HG02840 (cell line): Measurements from ENCODE around the gene PARD3.

Source experiments
- ATAC-seq: cut with Tn5 transposase; IDR thresholded peaks from one replicate; pipeline ENCODE4 v1.9.1; 2021; ENCODE audit warnings: mild to moderate bottlenecking, moderate library complexity, moderate number of reproducible peaks; ENCODE audit not compliant: unreplicated experiment, low FRiP score

Gene PARD3

DNA sequence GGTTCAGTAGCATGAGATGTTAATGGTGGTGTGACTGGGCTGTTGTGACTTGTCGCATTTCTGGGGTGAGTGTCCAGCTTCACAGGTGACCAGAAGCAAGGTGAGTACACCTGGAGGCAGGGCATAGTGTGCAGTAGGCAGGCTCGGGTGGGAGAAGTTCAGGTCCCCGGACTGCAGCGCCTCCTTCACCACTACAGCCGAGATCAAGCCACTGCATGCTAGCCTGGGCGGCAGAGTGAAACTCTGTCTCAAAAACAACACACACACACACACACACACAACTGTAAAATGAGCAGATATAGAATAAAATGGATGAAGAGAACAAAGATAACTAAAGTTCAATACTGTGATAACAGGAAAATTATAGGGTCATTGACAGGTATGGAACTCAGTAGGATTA is 11.1 kb upstream of the PARD3 start:
- no peak for ATAC-seq

DNA sequence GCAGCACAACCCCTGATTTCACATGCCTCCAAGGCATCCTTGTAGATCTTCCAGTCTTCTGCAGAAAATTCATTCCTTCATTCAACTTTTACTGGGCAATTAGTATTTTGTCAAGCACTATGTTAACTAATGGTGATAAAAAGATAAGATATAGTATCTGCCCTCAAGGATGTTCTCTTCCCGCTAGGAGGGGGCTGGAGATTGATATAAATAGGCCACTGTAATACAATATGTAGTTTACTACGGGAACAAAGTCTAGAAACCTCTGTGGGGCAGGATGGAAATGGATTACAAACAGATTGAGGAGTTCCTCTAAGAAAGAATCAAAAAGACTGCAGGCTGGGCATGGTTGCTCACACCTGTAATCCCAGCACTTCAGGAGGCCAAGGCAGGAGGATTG is 10.3 kb upstream of the PARD3 start:
- no peak for ATAC-seq

DNA sequence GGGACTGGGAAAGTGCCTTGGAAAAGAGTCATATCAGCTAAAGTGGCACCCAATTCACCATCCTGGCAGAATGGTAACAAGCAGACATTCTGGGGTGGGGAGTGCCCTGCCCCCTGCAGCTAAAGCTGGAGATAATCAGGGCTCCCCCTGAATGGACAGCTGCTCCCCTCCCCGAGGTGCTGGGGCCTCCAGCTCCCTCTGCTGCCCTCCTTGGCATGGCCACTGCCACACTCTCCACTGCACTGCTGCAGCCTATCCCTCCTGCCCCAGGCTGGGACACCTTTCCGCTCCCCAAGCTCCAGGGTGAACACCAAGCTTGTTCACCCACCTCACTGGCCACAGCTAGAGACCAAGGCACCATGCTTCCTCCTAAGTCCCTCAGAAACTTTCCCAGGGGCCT is 9.8 kb upstream of the PARD3 start:
- no peak for ATAC-seq

DNA sequence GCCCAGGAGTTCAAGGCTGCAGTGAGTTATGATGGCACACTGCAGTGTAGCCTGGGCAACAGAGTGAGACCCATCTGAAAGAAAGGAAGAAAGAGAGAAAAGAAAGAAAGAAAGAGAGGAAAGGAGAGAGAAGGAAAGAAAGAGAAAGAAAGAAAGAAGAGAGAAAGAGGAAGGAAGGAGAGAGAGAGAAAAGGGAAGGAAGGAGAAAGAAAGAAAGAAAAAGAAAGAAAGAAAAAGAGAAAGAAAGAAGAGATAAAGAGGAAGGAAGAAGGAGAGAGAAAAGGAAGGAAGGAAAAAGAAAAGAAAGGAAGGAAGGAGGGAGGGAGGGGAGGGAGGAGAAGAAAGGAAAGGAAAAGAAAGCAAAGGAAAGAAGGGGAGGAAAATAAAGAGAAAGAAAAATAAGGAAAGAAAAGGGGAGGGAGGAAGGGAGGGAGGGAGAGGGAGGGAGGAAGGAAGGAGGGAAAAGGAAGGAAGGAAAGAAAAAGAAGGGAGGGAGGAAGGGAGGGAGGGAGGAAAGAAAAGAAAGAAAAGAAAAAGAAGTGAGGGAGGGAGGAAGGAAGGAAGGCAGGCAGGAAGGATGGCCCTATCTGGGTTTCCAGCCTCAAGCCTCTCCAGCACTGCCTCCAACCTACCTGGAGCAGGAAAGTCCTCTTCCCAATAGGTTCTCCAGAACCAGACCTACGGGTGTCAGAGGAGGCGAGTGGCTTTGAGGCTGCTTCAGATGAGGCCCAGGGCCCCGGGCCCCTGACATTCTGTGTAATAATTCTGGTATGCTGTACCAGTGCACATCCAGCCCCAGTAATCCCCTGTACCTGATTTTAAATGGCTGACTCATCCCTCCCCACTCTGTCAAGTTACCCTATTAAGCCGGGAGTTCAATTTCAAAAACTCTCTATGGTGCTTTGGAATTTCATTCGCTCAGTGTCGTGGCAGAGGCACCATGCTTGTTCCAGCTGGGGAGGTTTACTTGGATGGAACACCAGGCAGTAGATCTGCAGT is 6.8 kb upstream of the PARD3 start:
- no peak for ATAC-seq

DNA sequence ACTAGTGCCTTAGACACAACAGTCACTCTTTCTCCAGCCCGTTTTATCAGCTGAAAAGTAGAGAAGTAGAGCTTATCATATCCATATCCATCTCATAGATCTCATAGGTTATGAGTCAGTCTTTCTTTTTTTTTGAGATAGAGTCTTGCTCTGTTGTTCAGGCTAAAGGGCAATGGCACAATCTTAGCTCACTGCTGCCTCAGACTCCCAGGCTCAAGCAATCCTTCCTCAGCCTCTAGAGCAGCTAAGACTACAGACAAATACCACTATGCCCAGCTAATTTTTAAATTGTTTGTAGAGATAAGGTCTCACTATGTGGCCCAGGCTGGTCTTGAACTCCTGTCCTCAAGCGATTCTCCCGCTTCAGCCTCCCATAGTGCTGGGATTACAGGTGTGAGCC is 2.5 kb upstream of the PARD3 start:
- ATAC-seq, result no peak

DNA sequence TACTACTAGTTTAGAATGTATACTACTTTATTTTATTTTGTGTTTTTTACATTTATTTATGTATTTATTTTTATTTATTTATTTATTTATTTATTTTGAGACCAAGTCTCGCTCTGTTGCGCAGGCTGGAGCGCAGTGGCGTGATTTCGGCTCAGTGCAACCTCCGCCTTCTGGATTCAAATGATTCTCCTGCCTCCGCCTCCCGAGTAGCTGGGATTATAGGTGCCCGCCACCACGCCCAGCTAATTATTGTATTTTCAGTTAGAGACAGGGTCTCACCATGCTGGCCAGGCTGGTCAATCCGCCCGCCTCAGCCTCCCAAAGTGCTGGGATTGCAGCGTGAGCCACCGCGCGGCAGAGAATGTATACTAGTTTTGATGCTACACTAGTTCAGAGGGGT is 2.0 kb upstream of the PARD3 start:
- no peak for ATAC-seq

DNA sequence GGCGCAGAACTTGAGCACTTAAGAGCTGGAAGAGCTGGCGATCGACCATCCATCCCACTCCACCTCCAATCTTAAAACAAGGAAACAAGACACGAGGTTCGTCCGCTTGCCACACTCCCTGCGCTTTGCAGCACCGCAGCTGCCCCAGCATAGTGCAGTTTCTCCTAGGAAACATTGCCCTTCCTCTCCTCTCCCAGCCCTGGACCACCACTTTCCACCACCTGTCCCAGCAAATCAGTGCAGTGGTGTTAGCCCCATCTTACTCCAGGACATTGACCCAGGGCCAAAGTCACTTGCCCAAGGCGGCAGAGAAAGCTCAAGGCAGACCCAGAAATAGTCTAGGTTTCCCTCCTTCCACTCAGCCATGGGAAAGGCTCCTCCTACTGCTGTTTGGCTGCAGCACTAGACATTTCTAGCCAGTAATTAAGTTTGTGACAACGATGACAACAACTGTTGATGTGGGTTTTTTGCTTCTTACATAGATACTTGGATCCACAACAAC is 1.5 kb upstream of the PARD3 start:
- no peak for ATAC-seq

DNA sequence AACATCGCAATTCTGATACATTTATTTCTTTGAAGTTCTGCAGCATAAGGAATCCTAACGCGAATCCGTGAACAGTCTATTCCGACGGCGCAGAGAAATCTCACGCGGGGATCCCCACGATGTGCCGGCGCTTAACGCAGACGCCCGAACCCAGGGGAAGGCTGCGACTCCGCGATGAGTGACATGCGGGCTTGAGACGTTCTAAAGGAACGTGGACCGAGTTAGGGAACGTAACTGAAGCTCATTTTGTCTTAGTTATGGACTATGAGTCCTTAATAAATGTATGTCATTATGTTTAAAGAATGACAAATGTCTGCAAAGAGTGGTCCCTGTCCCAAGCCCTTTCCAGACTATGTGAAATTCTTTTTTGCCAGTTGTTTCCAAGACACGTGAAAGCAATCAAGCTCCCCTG is 995 bp upstream of the PARD3 start:
- ATAC-seq, result no peak

DNA sequence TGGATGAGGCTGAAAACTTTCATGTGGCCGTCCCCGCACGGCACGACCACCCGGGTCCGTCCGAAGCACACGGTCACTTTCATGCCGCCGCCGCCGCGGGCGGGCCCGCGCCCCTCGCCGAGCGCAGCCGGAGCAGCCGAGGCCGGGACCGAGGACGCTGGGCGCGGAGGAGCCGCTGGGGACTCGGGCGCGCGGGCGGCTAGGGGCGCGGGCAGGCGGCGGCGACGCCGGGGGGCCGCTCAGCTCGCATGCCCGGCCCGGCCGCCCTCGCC is 247 bp downstream of the PARD3 start:
- ATAC-seq, result no peak

DNA sequence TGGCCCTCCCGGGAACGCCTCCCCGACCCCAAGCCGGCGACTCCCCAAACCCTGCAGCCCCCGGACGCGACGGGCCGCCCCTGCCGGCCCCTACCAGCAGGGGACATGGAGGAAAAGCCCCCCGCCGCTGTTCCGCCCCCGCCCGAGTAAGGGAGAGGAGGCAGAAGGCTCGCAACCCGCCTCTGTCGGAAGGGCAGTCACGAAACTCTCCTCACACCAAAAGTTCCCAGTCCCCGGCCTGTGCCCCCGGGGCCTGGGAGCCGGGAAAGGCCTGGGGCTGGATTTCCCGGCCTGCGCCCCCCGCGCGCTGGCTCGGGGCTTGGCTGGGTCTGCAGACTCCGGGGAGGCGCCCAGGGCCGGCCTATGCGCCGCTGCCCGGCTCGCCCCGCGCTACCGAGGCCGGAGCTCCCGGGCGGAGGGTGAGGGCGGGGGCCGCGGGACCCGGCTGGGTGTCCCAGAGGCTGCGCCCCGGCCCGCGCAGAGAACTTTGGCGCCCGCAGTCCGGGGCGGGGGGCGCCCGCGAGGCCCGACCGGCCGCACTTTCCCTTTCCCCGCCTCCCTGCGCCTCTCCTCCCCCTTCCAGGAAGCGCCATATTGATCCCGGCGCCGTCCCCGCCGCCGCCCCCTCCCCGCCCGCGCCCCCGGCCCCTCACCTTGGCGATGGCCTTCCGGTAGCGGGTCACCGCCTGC is 728 bp downstream of the PARD3 start:
- ATAC-seq, result no peak

DNA sequence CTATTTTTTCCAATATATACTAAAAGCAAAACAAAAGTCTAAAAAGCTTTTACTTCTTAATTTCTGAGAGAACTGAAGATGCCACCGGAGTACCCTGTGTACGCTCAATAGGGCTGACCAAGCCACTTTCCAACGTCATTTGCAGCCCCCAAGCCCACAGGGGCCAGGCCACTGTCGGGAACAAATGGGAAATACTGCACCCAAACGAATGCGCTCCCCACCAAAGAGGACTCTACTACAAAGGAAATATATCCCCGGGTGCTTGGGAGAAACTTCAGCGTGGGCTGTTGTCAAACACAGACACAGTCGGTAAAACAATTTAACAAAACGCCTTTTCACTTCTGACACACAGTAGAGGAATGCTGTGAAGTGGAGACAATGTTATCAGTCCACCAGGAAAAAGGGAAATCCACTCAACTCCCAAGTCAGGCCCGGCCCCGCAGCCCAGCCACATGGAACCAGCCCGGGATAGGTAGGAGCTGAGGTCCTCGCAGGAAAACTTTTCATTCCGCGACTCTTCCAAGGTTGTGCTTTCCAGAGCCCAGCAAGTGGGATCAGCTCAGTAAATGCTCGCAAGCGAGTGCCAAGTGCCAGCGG is 1.4 kb downstream of the PARD3 start:
- no peak for ATAC-seq

DNA sequence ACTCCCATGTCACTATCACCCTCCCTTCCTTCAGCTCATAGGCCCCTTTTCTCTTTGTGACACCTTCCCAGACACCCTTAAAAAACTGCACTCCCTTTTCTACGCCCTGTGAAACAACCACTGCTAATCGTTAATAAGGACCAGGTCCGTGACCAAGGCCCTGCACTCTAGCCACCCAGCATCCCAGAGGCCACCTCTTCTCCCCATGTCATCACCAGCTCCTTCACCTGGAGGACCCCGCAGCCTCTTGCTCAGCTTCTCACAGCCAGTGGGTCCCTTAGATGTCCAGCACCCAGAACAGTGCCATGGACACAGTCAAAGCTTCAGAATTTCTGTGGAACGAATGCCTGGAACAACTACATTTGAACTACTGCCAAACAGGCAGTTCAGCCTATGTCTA is 2.3 kb downstream of the PARD3 start:
- no peak for ATAC-seq

DNA sequence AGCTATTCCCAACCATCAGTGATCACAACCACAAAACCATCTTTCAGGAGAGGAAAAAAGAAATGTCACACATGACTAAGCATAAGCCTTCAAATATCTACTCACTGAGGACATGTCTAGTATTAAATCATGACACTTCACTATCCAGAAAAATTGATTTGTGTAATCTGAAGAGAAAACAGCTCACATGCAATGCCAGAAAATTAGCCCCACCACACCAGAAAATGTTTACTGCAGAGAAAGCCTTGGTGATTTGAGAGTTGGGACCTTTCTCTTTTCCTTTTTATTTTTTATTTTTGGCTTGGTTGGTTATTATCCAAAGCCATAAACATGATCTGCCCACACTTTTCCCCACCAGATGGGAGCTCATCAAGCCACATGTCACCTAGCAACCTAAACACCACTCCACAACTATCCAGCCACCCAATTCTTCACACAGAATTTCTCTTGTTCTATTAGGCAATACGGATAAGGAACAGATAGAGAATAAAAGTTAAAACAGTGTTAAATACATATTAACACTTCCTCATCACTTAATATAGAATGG is 3.1 kb downstream of the PARD3 start:
- no peak for ATAC-seq

DNA sequence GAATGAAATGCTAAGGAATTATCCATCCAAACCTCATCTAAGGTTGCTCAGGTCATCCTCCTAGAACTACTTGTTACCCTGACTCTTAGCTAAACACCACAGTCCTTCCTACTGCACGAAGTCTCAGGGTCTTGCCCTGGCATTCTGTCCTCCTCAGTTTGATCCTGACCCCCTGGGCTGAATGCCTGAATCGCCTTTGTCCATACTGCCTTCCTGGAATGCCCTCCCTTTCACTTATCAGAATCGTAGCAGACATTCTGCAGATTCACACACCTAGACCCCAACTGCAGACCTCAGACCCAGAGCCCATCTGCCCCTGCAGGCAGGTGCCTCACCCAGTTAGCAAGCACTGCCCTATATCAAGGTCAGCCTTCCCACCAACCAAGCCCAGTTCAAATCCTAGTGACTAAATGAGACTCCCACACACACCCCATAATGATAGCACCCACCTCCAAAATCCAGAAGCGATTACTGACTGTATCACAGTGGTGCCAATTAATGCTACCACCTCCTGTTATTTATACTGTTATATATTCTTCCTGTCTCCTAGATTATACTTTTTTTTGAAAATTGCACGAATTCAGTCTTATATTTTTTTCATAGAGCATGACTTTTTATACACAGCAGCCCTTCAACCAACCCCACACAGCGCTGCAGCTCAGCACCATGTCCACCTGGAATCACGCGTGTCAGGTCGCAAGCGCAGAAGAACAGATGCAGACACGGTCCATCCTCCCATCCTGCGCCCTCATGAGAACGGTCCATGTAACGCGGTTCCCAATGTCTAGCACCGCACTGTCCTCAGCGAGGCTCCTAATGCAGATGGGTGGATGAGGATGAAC is 3.7 kb downstream of the PARD3 start:
- no peak for ATAC-seq

DNA sequence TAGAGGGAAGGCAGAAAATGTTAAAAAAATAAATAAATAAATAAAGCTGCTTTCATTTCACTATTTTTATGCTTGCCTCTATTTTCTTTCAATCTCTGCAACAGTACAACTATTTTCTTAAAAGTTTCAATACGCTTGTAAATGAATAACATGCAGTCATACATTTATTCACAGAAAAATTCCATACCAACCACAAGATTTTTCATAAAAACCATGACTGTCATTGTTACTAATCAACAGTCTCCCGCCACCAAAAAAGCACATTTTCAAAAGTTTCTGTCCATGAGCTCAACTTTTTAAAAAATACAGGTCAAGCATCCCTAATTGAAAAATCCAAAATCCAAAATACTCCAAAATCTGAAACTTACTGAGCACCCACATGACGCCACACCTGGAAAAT is 5.3 kb downstream of the PARD3 start:
- no peak for ATAC-seq

DNA sequence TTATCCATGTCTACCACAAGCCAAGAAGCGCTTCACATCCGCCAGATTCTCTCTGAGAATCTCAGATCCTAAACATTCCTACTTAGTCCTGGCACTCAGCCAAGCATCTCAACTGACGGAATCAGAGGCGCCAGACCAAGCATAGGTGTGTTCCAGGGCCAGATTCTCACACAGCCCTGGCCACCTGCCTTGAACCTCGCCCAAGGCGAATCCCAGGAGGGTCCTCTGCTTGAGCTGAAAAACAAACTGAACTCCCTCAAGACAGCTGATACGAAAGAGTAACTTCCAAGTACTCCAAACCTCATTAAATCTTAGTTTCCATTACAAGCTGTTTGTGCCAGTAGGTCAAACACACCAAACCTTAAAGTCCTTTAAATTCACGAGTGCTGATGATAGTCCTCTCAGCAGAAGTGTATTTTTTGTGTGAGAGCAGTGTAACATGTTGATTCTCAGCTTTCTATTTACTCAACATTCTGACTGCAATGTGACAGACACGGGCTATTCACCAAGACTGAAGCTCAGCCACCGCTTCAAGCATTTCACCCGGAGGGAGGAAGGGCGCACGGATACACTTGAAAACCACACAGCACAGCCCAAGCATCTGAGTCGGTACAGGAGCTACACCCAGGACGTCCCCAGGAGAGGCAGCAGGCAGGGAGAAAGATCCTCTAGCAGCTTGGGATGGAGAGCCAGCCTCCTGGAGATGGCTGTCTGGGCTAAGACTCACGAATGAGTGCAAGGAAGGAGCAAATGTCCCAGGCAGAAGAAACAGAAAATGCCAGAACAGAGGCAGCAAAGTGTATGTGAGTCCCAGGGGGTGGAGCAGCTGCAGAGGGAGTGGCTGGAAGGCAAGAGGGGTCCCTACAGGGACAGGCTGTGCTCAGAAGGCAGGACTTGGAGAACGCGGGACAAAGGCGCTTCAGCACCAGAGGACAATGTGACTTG is 6.0 kb downstream of the PARD3 start:
- ATAC-seq, result no peak

DNA sequence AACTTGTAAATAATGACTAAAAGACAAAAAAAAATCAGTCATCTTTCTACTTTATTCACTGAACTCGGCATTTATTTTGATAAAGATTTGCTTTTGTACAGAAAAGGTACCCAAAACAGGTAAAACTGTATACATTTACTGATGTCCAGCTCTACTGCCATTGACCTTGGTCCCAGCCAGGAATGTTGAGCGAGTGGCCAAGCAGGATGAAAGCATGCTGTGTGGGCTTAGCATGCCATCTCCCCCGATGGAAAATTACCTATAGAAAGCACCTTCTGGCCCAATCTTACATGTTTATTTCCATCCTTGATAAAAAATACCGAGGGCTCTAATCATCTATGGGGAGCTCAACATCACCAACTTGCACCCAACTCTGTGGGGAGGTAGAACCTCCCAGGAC is 6.8 kb downstream of the PARD3 start:
- no peak for ATAC-seq

DNA sequence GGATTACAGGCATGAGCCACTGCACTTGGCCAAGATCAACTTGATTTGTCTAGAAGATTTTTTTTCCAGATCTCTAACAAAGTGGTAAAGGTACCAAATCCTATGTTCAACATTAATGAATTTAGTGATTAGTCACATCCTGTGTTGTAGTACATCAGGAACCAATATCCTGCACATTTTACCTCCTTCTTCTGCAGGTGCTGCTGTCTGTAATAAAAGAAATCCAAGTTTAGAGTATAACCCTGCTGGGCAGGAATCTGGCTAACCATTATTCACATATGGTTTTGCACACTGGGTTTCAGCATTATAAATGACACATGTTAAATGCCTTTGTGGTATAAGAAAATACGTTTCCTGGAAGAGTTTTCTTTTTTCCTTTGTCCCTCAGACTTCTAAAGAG is 10.8 kb downstream of the PARD3 start:
- ATAC-seq, result no peak

DNA sequence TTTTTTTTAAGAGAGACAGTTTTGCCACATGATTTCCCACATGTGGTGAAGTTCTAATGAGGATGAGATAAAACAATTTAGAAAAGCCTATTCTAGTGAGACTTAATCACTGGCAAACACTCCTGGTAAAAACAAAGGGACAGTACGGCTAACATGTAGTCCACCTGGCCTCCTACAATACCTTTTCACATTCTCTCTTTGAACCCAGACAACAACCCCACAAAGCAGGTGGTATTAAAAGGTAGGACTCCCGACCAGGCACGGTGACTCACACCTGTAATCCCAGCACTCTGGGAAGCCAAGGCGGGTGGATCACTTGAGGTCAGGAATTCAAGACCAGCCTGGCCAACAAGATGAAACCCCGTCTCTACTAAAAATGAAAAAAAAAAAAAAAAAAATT is 12.4 kb downstream of the PARD3 start:
- no peak for ATAC-seq
